MCF 10A (cell line): Measurements from ENCODE around the gene ADAMTS8. TPM values are rescaled to one million over a fixed set of nuclear protein-coding genes. Genes with fewer than 3 reads are reported as not detected.
A peak's percentile ranks its signal among the peaks of the same experiment; 100 is the strongest.

Experiments used
- Bru-seq: library from RNA; stranded (reverse); fragments of 400-500 nt; gene quantifications from one replicate; lab custom pipeline; 2021; lab: Mats Ljungman, UMichigan
- BruChase-seq, 2 experiments: library from RNA; stranded (reverse); fragments of 400-500 nt; gene quantifications; one replicate each; lab custom pipeline; 2021; lab: Mats Ljungman, UMichigan
- BruUV-seq: library from RNA; stranded (reverse); fragments of 400-500 nt; replicated peaks from 2 replicates; lab custom pipeline; 2021; lab: Mats Ljungman, UMichigan
- CTCF ChIA-PET: fragments of 300-600 bp; sonication (Branson Sonifier 250); formaldehyde crosslinking; extraction: SDS; loops from one replicate; lab custom pipeline; 2021; ENCODE audit warnings: antibody characterized with exemption, inconsistent platforms; lab: Yijun Ruan, JAX
- POLR2A ChIA-PET: fragments of 300-600, 350-650 bp; sonication (Branson Sonifier 250); formaldehyde crosslinking; extraction: SDS; loops from one replicate; lab custom pipeline; 2020; ENCODE audit warnings: antibody characterized with exemption, inconsistent platforms; lab: Yijun Ruan, JAX
- DNase-seq: peaks from one replicate; pipeline ENCODE4 v3.0.0-alpha.2; 2018; ENCODE audit not compliant: unreplicated experiment
- H3K27ac Mint-ChIP-seq: one replicate; pipeline ENCODE4 v1.8.0; 2022; ENCODE audit warnings: mild to moderate bottlenecking, low read depth, mixed read lengths; ENCODE audit not compliant: unreplicated experiment
- H3K27me3 Mint-ChIP-seq: one replicate; pipeline ENCODE4 v1.8.0; 2022; ENCODE audit warnings: mixed read lengths; ENCODE audit not compliant: insufficient read depth, unreplicated experiment
- H3K36me3 Mint-ChIP-seq: one replicate; pipeline ENCODE4 v1.8.0; 2022; ENCODE audit warnings: mild to moderate bottlenecking, moderate library complexity, mixed read lengths; ENCODE audit not compliant: insufficient read depth, unreplicated experiment
- H3K4me1 Mint-ChIP-seq: one replicate; pipeline ENCODE4 v1.8.0; 2022; ENCODE audit warnings: mixed read lengths; ENCODE audit not compliant: insufficient read depth, unreplicated experiment
- H3K4me3 Mint-ChIP-seq: one replicate; pipeline ENCODE4 v1.8.0; 2022; ENCODE audit warnings: mild to moderate bottlenecking, moderate library complexity, mixed read lengths; ENCODE audit not compliant: unreplicated experiment
- H3K9me3 Mint-ChIP-seq: one replicate; pipeline ENCODE4 v1.8.0; 2022; ENCODE audit warnings: mixed read lengths; ENCODE audit not compliant: unreplicated experiment
- intact Hi-C: fragments of 100-400 bp; cut with micrococcal nuclease; formaldehyde crosslinking; loops from 2 replicates; pipeline ENCODE4 v1.14.1; 2022
- long read RNA-seq: library from polyadenylated mRNA; stranded (forward); transcript quantifications from one replicate; pipeline ENCODE4 v2.0.0, GENCODE V29; 2022
- total RNA-seq: library from RNA; stranded (reverse); gene quantifications from 2 replicates; pipeline ENCODE4 v1.2.3, GENCODE V29; 2022
- TF ChIP-seq, protein P1 (sequence below): fragments of 200-600 bp; IDR thresholded peaks from one replicate; pipeline ENCODE4 v1.8.0; 2022; ENCODE audit warnings: antibody characterized with exemption, mild to moderate bottlenecking; ENCODE audit not compliant: unreplicated experiment

ADAMTS8 gene, protein sequence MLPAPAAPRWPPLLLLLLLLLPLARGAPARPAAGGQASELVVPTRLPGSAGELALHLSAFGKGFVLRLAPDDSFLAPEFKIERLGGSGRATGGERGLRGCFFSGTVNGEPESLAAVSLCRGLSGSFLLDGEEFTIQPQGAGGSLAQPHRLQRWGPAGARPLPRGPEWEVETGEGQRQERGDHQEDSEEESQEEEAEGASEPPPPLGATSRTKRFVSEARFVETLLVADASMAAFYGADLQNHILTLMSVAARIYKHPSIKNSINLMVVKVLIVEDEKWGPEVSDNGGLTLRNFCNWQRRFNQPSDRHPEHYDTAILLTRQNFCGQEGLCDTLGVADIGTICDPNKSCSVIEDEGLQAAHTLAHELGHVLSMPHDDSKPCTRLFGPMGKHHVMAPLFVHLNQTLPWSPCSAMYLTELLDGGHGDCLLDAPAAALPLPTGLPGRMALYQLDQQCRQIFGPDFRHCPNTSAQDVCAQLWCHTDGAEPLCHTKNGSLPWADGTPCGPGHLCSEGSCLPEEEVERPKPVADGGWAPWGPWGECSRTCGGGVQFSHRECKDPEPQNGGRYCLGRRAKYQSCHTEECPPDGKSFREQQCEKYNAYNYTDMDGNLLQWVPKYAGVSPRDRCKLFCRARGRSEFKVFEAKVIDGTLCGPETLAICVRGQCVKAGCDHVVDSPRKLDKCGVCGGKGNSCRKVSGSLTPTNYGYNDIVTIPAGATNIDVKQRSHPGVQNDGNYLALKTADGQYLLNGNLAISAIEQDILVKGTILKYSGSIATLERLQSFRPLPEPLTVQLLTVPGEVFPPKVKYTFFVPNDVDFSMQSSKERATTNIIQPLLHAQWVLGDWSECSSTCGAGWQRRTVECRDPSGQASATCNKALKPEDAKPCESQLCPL
- not detected in 2 replicates for total RNA-seq
- Bru-seq, nascent RNA: not detected
- not detected for BruChase-seq, experiment 1, labeled RNA remaining after a 6-hour chase
- not detected for BruChase-seq, experiment 2, labeled RNA remaining after a 2-hour chase
- long read RNA-seq: 0 reads

- Mint-ChIP-seq H3K27ac (no peak within 1 kb of the TSS), H3K36me3 (no peaks in the 10 kb centered on the region), H3K27me3 (peaks cover 73% of the 10 kb centered on the region), H3K4me3 (peak within 1 kb of the TSS; percentile 9), H3K9me3 (no peaks in the 10 kb centered on the region), H3K4me1 (peaks cover 5% of the 10 kb centered on the region)
- DNase-seq: no peak
- ChIA-PET POLR2A (no interaction called here), CTCF (interaction anchor here (0.7 to 25.6 kb wide), 4 partner anchors 423 to 1784 kb away, joined by 3 to 1064 read pairs (median 68); no protein-coding TSS in a partner anchor)
- TF ChIP-seq, protein P1, sequence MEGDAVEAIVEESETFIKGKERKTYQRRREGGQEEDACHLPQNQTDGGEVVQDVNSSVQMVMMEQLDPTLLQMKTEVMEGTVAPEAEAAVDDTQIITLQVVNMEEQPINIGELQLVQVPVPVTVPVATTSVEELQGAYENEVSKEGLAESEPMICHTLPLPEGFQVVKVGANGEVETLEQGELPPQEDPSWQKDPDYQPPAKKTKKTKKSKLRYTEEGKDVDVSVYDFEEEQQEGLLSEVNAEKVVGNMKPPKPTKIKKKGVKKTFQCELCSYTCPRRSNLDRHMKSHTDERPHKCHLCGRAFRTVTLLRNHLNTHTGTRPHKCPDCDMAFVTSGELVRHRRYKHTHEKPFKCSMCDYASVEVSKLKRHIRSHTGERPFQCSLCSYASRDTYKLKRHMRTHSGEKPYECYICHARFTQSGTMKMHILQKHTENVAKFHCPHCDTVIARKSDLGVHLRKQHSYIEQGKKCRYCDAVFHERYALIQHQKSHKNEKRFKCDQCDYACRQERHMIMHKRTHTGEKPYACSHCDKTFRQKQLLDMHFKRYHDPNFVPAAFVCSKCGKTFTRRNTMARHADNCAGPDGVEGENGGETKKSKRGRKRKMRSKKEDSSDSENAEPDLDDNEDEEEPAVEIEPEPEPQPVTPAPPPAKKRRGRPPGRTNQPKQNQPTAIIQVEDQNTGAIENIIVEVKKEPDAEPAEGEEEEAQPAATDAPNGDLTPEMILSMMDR: no peak
- intact Hi-C loops: no loop called here
- no TSS peak for BruUV-seq
Observed at GRCh38 chr11:130428316-130429119, at the start of gene ADAMTS8. TSS of gene ADAMTS8 (minus strand) at chr11:130428609. CDS start at chr11:130428286, 323 bp downstream.

DNA sequence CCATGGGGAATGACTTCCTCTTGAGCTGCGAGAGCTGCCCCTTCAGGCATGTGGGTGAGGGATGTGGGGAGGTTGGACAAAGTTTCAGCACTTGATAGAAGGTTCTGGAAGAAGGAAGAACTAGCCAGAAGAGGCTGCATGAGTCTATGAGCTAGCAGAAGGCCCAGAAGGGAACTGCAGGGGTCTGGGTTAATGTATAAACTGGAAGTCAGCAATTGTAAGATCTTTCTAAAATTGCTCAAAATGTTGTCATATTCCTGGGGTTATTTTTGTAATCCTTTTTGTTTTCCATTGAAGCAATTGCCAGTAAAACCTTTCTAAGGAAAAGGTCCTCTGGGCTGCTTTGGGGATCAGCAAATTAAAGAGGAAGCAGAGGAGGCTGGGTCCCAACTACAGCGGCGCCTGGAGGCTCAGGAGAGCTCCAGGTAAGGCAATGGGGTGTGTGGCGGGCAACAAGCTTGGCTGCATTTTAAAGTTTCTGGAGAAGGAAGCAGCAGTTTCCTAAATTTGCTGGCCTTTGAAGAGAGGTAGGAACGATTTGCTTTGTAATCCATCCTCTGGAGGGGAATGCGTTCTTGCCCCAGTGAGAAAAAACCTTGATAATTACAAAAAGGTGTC lies 49.3 kb upstream of the ADAMTS8 start:
- intact Hi-C loops: no loop called here
- BruUV-seq: no TSS peak
- no peaks in the 10 kb centered on the region for H3K27me3 Mint-ChIP-seq
- POLR2A ChIA-PET: no interaction called here
- peak; percentile 4 for DNase-seq
- H3K4me3 Mint-ChIP-seq: no peak overlapping the region
- H3K4me1 Mint-ChIP-seq: no peaks in the 10 kb centered on the region
- H3K27ac Mint-ChIP-seq: no peak overlapping the region
- TF ChIP-seq, protein P1: no peak
- no peaks in the 10 kb centered on the region for H3K36me3 Mint-ChIP-seq
- CTCF ChIA-PET: interaction anchor here (0.7 to 1.4 kb wide), 5 partner anchors 43 to 438 kb away, joined by 3 to 4 read pairs (median 3); partner anchors contain the start of gene SNX19
- no peaks in the 10 kb centered on the region for H3K9me3 Mint-ChIP-seq

GRCh38 chr11:130476922-130477491 lies 48.6 kb upstream of the ADAMTS8 start:
- Mint-ChIP-seq H3K4me1 (no peaks in the 10 kb centered on the region), H3K27me3 (no peaks in the 10 kb centered on the region), H3K27ac (no peak overlapping the region), H3K36me3 (no peaks in the 10 kb centered on the region), H3K9me3 (no peaks in the 10 kb centered on the region), H3K4me3 (no peak overlapping the region)
- DNase-seq: no peak
- intact Hi-C loops: no loop called here
- TF ChIP-seq, protein P1: no peak
- CTCF ChIA-PET: interaction anchor here (0.7 to 1.4 kb wide), 4 partner anchors 36 to 719 kb away, joined by 3 to 5 read pairs (median 4); no protein-coding TSS in a partner anchor
- POLR2A ChIA-PET: no interaction called here
- no TSS peak for BruUV-seq
